HG02571 (cell line): ENCODE measurements around the gene SUV39H2.
"Not testable (repeated sequence)": the region's sequence is repeated elsewhere in the genome, so short reads cannot be mapped to it uniquely, and the experiment has no call there.

Experiments
- ATAC-seq: cut with Tn5 transposase; IDR thresholded peaks from one replicate; pipeline ENCODE4 v1.9.1; 2021; ENCODE audit warnings: mild to moderate bottlenecking, moderate library complexity; ENCODE audit not compliant: unreplicated experiment

The SUV39H2 gene

DNA sequence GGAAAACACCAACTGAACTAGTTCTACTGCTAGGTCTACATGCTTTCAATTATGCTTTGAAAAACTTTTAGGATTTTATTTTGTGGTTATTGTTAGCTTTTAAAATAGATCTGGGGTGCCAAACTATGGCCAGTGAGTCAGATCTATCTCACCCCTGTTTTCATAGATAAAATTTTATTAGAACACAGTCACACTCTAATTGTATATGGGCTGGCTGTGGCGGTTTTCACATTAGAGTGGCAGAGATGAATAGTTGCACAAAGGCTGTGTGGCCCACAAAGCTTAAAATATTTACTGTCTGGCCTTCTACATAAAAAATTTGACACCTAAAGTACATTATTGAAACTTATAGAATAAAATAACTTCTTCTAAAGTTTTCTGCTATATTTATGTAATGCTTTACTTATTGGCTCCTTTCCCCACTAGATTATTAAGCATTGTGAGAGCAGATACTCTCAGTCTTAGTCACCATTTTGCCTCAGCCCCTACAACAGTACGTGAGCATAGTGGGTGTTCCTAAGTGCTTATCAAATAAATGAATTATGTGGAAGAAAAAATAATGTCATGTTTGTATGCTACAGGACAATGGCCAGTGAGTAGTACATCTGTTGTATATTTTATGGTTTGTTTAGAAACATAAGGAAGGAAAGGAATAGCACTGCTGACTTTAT, 5.4 kb upstream of the SUV39H2 start:
- no peak for ATAC-seq

- no peak for ATAC-seq
Measured at GRCh38 chr10:14875941-14876340, 2.7 kb upstream of the SUV39H2 start.

GRCh38 chr10:14876764-14877163, 1.9 kb upstream of the SUV39H2 start:
- ATAC-seq = no peak

GRCh38 chr10:14879124-14879927, 660 bp downstream of the SUV39H2 start:
- no peak for ATAC-seq

- ATAC-seq = no peak
Measured at GRCh38 chr10:14879928-14880193, 1.2 kb downstream of the SUV39H2 start.

- no peak for ATAC-seq
Measured at GRCh38 chr10:14880229-14880628, 1.6 kb downstream of the SUV39H2 start.

- no peak for ATAC-seq
Measured at GRCh38 chr10:14884082-14884481, 5.4 kb downstream of the SUV39H2 start.

- ATAC-seq = no peak
Measured at GRCh38 chr10:14889318-14889717, 10.7 kb downstream of the SUV39H2 start.

- ATAC-seq = no peak
Measured at GRCh38 chr10:14891151-14891550, 12.5 kb downstream of the SUV39H2 start.

DNA sequence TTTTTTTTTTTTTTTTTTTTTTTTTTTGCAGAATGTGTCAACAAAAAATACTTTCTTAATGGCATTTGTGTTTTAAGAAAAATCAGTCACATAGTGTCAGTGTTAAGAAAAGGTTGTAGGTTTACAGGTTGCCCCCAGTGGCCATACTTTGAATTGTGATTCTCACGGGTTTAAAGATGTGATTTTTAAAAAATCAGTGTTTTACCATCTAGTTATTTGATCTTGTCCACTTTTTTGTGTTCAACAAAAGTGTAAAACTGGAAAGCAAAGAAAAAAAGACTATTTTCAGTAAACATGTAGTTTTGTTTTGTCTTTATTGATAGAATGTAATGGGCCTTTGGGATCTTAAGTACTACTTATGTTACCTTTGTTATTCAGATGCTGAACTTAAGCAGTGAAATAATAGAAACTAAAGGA, 25.7 kb downstream of the SUV39H2 start:
- no peak for ATAC-seq

DNA sequence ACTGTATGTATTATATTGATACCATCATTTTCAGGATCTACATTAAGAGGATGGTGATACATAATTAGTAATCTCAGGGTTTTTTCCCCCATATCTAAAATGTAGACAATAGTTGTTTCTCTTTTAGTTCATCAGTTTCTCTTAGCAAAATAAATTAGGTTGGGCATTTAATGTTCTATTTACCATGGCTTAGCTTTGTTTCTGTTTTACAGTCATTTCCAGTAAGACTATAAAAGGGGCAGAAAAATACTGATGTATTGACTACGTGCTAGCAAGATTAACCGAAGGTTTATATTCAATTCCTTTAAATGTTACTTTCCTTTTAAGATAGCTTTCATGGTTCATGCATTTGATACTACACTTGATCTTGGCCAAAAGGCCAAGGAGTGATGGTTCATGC, 26.2 kb downstream of the SUV39H2 start:
- ATAC-seq = no peak

DNA sequence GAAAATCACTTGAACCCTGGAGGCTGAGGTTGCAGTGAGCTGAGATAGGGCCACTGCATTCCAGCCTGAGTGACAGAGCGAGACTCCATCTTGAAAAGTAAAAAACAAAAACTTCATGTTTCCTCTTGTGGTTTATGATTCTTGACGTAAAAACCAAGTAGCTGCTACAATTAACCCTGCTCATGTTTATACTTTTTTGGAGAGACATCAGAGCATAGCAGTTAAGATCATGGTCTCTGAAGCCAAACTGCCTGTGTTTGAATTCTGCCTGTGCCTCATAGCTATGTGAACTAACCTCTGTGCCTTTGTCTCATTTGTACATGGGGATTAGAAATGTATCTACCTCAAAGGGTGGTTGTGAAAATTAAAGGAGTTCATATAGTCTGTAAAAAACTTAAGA, 27.2 kb downstream of the SUV39H2 start:
- no peak for ATAC-seq

DNA sequence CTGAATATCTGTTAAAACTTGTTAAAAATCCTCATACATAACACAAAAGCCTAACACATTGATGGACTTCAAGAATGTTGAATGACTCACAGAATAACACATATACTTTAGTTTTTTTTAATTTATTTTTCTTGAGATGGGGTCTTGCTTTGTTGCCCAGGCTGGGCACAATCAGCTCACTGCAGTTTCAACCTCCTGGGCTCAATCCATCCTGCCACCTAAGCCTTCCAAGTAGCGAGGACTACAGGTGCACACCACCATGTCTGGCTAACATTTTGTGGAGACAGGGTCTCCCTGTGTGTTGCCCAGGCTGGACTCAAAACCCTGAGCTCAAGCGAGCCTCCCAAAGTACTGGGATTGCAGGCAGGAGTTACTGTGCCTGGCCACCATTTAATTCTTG, 28.1 kb downstream of the SUV39H2 start:
- no peak for ATAC-seq

DNA sequence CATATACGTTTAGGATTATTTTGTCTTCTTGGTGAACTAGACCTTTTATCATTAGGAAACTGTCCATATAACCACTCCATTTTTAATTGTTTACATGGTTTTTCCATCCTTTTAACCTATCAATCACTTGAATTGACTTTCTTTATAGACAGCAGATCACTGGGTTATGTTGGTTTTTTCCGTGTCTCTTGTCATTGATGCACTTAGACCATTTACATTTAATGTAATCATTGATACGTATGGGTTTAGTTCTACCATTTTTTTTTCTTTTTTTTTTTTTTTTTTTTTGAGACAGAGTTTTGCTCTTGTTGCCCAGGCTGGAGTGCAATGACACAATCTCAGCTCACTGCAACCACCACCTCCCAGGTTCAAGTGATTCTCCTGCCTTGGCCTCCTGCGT, 28.9 kb downstream of the SUV39H2 start:
- not testable (repeated sequence) for ATAC-seq

GRCh38 chr10:14909101-14909500, 30.4 kb downstream of the SUV39H2 start:
- ATAC-seq = no peak

DNA sequence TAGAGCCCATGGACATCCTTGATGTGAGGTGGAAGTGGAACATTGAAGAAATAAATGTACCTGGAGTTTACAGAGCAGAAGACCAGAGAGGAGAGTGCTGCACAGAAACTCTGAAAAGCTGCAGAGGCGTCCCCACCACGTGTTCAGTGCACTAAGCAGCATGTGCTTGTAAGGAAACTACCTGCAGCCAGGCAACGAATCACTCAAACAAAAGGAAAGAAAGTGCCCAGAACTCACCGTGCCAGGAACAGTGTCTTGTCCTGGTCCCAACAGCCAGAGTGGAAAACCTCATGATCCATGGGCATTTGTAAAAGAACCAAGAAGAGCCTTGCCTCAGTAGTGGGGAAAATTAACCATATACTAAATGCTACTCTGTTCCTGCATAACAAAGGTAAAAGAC, 32.3 kb downstream of the SUV39H2 start:
- no peak for ATAC-seq

GRCh38 chr10:14911801-14912200, 33.1 kb downstream of the SUV39H2 start:
- no peak for ATAC-seq

DNA sequence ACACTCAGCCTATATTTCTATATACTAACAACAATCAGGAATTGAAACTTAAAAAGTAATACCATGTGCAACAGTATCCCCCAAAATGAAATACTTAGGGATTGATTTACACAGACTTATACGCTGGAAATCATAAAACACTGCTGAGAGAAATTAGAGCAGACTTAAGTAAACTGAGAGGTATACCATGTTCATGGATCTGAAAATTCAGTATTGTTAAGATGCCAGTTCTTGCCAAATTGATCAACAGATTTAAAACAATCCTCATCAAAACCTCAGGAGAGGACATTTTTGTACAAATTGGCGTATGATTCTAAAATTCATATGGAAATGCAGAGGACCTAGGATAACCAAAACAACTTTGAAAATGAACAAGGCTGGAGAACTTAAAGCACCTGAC, 37.9 kb downstream of the SUV39H2 start:
- no peak for ATAC-seq

GRCh38 chr10:14917827-14918226, 39.2 kb downstream of the SUV39H2 start:
- no peak for ATAC-seq

DNA sequence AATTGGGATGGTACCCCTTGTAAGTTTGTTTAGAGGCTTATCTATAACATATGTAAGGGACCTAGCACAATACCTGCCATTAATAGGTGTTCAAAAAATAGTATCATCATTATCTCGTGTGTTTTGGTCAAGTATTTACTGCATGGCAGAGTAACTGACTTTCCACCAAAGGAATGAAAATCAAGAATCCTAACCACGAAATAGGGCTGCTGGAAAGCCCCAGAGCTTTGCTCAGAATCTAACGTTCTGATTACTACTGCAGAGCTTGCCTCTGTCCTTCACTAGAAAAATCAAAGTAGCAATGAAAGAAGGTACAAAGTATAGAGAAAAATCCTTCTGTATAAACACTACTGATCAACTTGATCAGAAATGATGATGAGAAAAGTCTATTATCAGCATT, 40.3 kb downstream of the SUV39H2 start:
- ATAC-seq = no peak

GRCh38 chr10:14924013-14924412, 45.3 kb downstream of the SUV39H2 start:
- no peak for ATAC-seq

DNA sequence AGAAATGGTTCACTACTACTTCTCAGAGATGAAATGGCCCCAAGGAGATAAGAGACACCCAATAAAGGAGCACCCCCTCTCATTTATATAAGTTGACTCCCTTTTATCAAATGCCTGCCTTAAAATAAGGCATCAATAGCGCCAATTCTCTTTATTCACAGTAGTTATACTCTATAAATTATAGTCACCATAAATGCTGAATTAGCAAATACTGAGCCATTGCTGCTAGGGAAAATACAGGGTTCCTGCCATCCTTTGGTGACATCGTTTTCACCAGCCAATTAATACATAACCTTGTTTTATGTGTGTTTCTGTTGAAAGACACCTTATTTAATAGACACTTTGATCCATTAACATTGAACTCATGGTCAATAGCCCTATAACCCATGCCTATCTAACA, 46.6 kb downstream of the SUV39H2 start:
- ATAC-seq = no peak

- peak; percentile 11 for ATAC-seq
Measured at GRCh38 chr10:14926061-14926470, 47.4 kb downstream of the SUV39H2 start.
